ENCODE measurements around the gene GRIP2.

The GRIP2 gene

GRCh38 chr3:14516738-14517345 is 23.3 kb downstream of the GRIP2 start:
- TF ChIP-seq REST (IDR thresholded peaks at IDR 0.05; ENCODE audit: insufficient read depth in 1 of 2, low read depth in 2 of 2, low read length in 2 of 2) (no peak), POLR2AphosphoS5 (IDR thresholded peaks at IDR 0.05; ENCODE audit: low read depth, low read length) (no peak), SIN3A (IDR thresholded peaks at IDR 0.05; ENCODE audit: borderline replicate concordance, insufficient read depth, low read length) (no peak), TAF1 (IDR thresholded peaks at IDR 0.05; ENCODE audit: borderline replicate concordance, insufficient read depth, low read length) (no peak), FOXP2 (optimal IDR thresholded peaks at IDR 0.05; ENCODE audit: borderline replicate concordance, extremely low read depth, extremely low read length, insufficient read depth) (no peak)

- TF ChIP-seq POLR2AphosphoS5 (IDR thresholded peaks at IDR 0.05; ENCODE audit: low read depth, low read length): no peak
- TF ChIP-seq REST (IDR thresholded peaks at IDR 0.05; ENCODE audit: insufficient read depth in 1 of 2, low read depth in 2 of 2, low read length in 2 of 2): no peak
These were observed 25.8 kb downstream of the GRIP2 start for GRCh38 chr3:14514323-14514720.

- TF ChIP-seq SIN3A (IDR thresholded peaks at IDR 0.05; ENCODE audit: borderline replicate concordance, insufficient read depth, low read length) (no peak), TAF1 (IDR thresholded peaks at IDR 0.05; ENCODE audit: borderline replicate concordance, insufficient read depth, low read length) (no peak), POLR2AphosphoS5 (IDR thresholded peaks at IDR 0.05; ENCODE audit: low read depth, low read length) (no peak), FOXP2 (optimal IDR thresholded peaks at IDR 0.05; ENCODE audit: borderline replicate concordance, extremely low read depth, extremely low read length, insufficient read depth) (no peak), REST (IDR thresholded peaks at IDR 0.05; ENCODE audit: insufficient read depth in 1 of 2, low read depth in 2 of 2, low read length in 2 of 2) (no peak)
These were observed 26.4 kb downstream of the GRIP2 start for GRCh38 chr3:14513566-14514322.

GRCh38 chr3:14512942-14513327 is 27.2 kb downstream of the GRIP2 start:
- TF ChIP-seq FOXP2 (optimal IDR thresholded peaks at IDR 0.05; ENCODE audit: borderline replicate concordance, extremely low read depth, extremely low read length, insufficient read depth): no peak
- TF ChIP-seq TAF1 (IDR thresholded peaks at IDR 0.05; ENCODE audit: borderline replicate concordance, insufficient read depth, low read length): no peak
- no peak for TF ChIP-seq POLR2AphosphoS5 (IDR thresholded peaks at IDR 0.05; ENCODE audit: low read depth, low read length)
- TF ChIP-seq SIN3A (IDR thresholded peaks at IDR 0.05; ENCODE audit: borderline replicate concordance, insufficient read depth, low read length): no peak
- no peak for TF ChIP-seq REST (IDR thresholded peaks at IDR 0.05; ENCODE audit: insufficient read depth in 1 of 2, low read depth in 2 of 2, low read length in 2 of 2)

Data from PFSK-1 (cell line).